HFF-Myc (cell line): ENCODE results near the gene MAPK1.
"Not testable (repeated sequence)": the region's sequence is repeated elsewhere in the genome, so short reads cannot be mapped to it uniquely, and the experiment has no call there.

Experiments used
- DNase-seq: peaks from one replicate; pipeline ENCODE4 v3.0.0-alpha.2; 2011; ENCODE audit warnings: low read depth; ENCODE audit errors: extremely low read depth
- H3K4me3 ChIP-seq: replicated peaks from 2 replicates; pipeline ENCODE4 v1.5.1; 2011; ENCODE audit warnings: low read depth, mild to moderate bottlenecking, control low read depth, low read length
- TF ChIP-seq, protein P1 (sequence below): IDR thresholded peaks from 2 replicates; pipeline ENCODE4 v1.5.1; 2012; ENCODE audit warnings: mild to moderate bottlenecking, low read depth, low read length, control low read depth; ENCODE audit errors: missing control alignments

Gene MAPK1

GRCh38 chr22:21753374-21754111, 113.9 kb downstream of the MAPK1 start:
- TF ChIP-seq, protein P1, sequence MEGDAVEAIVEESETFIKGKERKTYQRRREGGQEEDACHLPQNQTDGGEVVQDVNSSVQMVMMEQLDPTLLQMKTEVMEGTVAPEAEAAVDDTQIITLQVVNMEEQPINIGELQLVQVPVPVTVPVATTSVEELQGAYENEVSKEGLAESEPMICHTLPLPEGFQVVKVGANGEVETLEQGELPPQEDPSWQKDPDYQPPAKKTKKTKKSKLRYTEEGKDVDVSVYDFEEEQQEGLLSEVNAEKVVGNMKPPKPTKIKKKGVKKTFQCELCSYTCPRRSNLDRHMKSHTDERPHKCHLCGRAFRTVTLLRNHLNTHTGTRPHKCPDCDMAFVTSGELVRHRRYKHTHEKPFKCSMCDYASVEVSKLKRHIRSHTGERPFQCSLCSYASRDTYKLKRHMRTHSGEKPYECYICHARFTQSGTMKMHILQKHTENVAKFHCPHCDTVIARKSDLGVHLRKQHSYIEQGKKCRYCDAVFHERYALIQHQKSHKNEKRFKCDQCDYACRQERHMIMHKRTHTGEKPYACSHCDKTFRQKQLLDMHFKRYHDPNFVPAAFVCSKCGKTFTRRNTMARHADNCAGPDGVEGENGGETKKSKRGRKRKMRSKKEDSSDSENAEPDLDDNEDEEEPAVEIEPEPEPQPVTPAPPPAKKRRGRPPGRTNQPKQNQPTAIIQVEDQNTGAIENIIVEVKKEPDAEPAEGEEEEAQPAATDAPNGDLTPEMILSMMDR: no peak
- H3K4me3 ChIP-seq: no peak overlapping the region
- no peak for DNase-seq

- TF ChIP-seq, protein P1: no peak
- no peak for DNase-seq
- no peak overlapping the region for H3K4me3 ChIP-seq
Observed at GRCh38 chr22:21752276-21752675, 115.2 kb downstream of the MAPK1 start.

DNA sequence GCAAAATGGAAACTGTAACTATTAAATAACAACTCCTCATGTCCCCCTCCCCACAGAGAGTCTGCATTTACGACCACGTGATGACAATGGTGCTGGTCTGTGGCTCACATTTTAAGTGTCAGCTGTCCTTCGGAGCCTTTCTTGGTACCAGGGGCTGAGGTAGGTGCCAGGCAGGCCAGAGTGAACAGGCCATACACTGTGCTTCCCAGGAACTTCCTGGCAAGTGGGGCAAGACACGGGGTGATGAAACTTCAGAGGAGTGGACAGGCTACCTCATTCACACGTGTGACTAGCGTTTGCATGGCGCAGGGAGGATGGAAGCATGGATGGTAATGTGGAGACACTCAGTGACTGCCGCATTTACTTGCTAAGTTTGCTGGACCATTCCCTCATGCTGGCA, 121.5 kb downstream of the MAPK1 start:
- H3K4me3 ChIP-seq: no peak overlapping the region
- no peak for DNase-seq
- TF ChIP-seq, protein P1: no peak

- not testable (repeated sequence) for H3K4me3 ChIP-seq, DNase-seq
Observed at GRCh38 chr22:21744917-21745316, 122.5 kb downstream of the MAPK1 start.

- DNase-seq: no peak
- TF ChIP-seq, protein P1: no peak
- no peak overlapping the region for H3K4me3 ChIP-seq
Observed at GRCh38 chr22:21741790-21742189, 125.7 kb downstream of the MAPK1 start.

- TF ChIP-seq, protein P1: no peak
- no peak for DNase-seq
- H3K4me3 ChIP-seq: no peak overlapping the region
Observed at GRCh38 chr22:21741059-21741458, 126.4 kb downstream of the MAPK1 start.

GRCh38 chr22:21739828-21740377, 127.5 kb downstream of the MAPK1 start:
- TF ChIP-seq, protein P1: no peak
- DNase-seq: no peak
- H3K4me3 ChIP-seq: no peak overlapping the region
